Measurements from ENCODE around the gene PARD3B.

PARD3B gene

DNA sequence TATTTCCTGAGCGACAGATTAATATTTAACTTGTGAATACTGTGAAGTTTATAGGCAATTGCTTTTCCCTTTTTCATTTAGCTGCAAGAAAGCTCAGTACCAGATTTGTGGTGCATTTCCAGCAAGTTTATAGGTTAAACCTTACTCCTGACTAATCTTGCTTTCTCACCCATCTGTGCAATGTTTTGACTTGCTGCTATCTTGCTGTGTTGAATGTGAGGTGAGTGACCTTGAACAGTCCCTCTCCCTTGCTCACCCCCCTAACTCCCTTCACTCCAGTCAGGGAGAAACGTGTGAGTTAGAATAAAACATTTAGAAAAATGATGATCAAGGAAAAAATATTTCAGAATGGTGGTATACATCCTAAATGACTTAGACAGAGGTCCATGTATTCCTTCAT, 39.8 kb upstream of the PARD3B start:
- Histone ChIP-seq H3K4me3 (ENCODE audit: insufficient read depth, low read length, poor library complexity, severe bottlenecking) (no peak overlapping the region), H3K9ac (ENCODE audit: low read length) (no peak overlapping the region), H3K4me2 (ENCODE audit: low read depth, low read length, poor library complexity, severe bottlenecking) (no peak overlapping the region), H4K20me1 (ENCODE audit: low read depth, low read length) (no peaks in the 10 kb centered on the region), H3F3A (ENCODE audit: insufficient read depth) (no peaks in the 10 kb centered on the region), H3K79me2 (ENCODE audit: insufficient read depth, low read length) (no peaks in the 10 kb centered on the region), H3K9me2 (replicated peaks; ENCODE audit: insufficient read depth, low read length) (no peaks in the 10 kb centered on the region), H3K27ac (ENCODE audit: low read depth, low read length) (no peak overlapping the region), H3K9me3 (ENCODE audit: insufficient read depth, low read length) (no peaks in the 10 kb centered on the region), H2AFZ (ENCODE audit: low read depth, low read length, severe bottlenecking) (no peak overlapping the region), H3K27me3 (ENCODE audit: low read length) (no peaks in the 10 kb centered on the region), H3K36me3 (ENCODE audit: low read length) (no peaks in the 10 kb centered on the region)
- TF ChIP-seq, protein P1, sequence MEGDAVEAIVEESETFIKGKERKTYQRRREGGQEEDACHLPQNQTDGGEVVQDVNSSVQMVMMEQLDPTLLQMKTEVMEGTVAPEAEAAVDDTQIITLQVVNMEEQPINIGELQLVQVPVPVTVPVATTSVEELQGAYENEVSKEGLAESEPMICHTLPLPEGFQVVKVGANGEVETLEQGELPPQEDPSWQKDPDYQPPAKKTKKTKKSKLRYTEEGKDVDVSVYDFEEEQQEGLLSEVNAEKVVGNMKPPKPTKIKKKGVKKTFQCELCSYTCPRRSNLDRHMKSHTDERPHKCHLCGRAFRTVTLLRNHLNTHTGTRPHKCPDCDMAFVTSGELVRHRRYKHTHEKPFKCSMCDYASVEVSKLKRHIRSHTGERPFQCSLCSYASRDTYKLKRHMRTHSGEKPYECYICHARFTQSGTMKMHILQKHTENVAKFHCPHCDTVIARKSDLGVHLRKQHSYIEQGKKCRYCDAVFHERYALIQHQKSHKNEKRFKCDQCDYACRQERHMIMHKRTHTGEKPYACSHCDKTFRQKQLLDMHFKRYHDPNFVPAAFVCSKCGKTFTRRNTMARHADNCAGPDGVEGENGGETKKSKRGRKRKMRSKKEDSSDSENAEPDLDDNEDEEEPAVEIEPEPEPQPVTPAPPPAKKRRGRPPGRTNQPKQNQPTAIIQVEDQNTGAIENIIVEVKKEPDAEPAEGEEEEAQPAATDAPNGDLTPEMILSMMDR (IDR thresholded peaks at IDR 0.05; ENCODE audit: insufficient read depth, low read length, poor library complexity, severe bottlenecking), result no peak
- TF ChIP-seq EZH2phosphoT487 (conservative IDR thresholded peaks at IDR 0.05; ENCODE audit: low read length), result no peak

DNA sequence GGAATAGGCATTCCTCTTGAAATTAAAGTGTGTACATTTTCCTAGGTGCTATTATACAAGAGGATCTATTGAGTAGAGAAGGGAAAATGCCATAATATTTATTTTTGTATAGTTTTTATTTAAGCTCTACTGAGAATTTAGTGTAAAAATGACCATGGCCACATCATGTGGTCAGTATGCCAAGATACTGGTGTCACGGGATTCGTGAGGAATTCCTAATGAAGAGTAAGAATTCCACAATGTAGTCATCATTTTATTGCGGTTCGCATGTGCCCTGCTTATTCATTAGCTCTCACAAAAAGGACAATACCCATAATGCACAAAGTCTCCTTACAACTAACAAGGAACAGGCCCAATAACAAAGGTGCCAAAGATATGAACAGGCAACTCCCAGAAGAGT, 39.3 kb upstream of the PARD3B start:
- TF ChIP-seq, protein P1 (IDR thresholded peaks at IDR 0.05; ENCODE audit: insufficient read depth, low read length, poor library complexity, severe bottlenecking), result no peak
- TF ChIP-seq EZH2phosphoT487 (conservative IDR thresholded peaks at IDR 0.05; ENCODE audit: low read length), result no peak
- Histone ChIP-seq H3K4me2 (ENCODE audit: low read depth, low read length, poor library complexity, severe bottlenecking) (no peak overlapping the region), H4K20me1 (ENCODE audit: low read depth, low read length) (no peaks in the 10 kb centered on the region), H3K27me3 (ENCODE audit: low read length) (no peaks in the 10 kb centered on the region), H2AFZ (ENCODE audit: low read depth, low read length, severe bottlenecking) (no peak overlapping the region), H3K9ac (ENCODE audit: low read length) (no peak overlapping the region), H3K27ac (ENCODE audit: low read depth, low read length) (no peak overlapping the region), H3K9me2 (replicated peaks; ENCODE audit: insufficient read depth, low read length) (no peaks in the 10 kb centered on the region), H3F3A (ENCODE audit: insufficient read depth) (no peaks in the 10 kb centered on the region), H3K9me3 (ENCODE audit: insufficient read depth, low read length) (no peaks in the 10 kb centered on the region), H3K36me3 (ENCODE audit: low read length) (no peaks in the 10 kb centered on the region), H3K79me2 (ENCODE audit: insufficient read depth, low read length) (no peaks in the 10 kb centered on the region), H3K4me3 (ENCODE audit: insufficient read depth, low read length, poor library complexity, severe bottlenecking) (no peak overlapping the region)

DNA sequence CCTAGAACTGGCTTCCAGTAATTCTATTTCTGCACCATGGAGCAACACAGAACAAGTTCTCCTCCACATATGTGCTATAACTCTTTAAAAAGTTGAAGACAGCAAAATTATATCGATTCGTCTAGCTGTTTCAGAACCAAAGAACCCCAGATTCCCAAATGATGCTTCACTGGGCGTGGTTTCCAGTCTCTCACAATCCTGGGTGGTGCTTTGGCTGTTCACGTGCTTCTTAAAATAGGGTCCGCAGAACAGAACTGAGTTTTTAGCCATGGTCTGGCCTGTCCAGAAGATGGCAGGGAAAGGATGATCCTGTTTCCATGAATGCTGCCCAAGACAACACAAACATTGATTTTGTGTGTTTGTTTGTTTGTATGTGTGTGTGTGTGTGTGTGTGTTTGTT, 37.6 kb upstream of the PARD3B start:
- TF ChIP-seq EZH2phosphoT487 (conservative IDR thresholded peaks at IDR 0.05; ENCODE audit: low read length), result no peak
- TF ChIP-seq, protein P1 (IDR thresholded peaks at IDR 0.05; ENCODE audit: insufficient read depth, low read length, poor library complexity, severe bottlenecking), result no peak
- Histone ChIP-seq H3K27ac (ENCODE audit: low read depth, low read length) (no peak overlapping the region), H3K9ac (ENCODE audit: low read length) (no peak overlapping the region), H3K4me3 (ENCODE audit: insufficient read depth, low read length, poor library complexity, severe bottlenecking) (no peak overlapping the region), H2AFZ (ENCODE audit: low read depth, low read length, severe bottlenecking) (no peak overlapping the region), H3F3A (ENCODE audit: insufficient read depth) (no peaks in the 10 kb centered on the region), H4K20me1 (ENCODE audit: low read depth, low read length) (no peaks in the 10 kb centered on the region), H3K27me3 (ENCODE audit: low read length) (no peaks in the 10 kb centered on the region), H3K79me2 (ENCODE audit: insufficient read depth, low read length) (no peaks in the 10 kb centered on the region), H3K9me2 (replicated peaks; ENCODE audit: insufficient read depth, low read length) (no peaks in the 10 kb centered on the region), H3K4me2 (ENCODE audit: low read depth, low read length, poor library complexity, severe bottlenecking) (no peak overlapping the region), H3K36me3 (ENCODE audit: low read length) (no peaks in the 10 kb centered on the region), H3K9me3 (ENCODE audit: insufficient read depth, low read length) (no peaks in the 10 kb centered on the region)

Measured in SU-DHL-6 (cell line).